Neural cell (in vitro differentiated cells): Measurements from ENCODE around the gene CDC42EP5.
A peak's percentile ranks its signal among the peaks of the same experiment; 100 is the strongest.

Experiments
- CTCF ChIP-seq: fragments of 450-650 bp; IDR thresholded peaks from 2 replicates; pipeline ENCODE4 v1.5.1; 2014; ENCODE audit warnings: antibody characterized with exemption, mild to moderate bottlenecking, moderate library complexity; ENCODE audit not compliant: poor library complexity, severe bottlenecking
- EP300 ChIP-seq: fragments of 450-650 bp; conservative IDR thresholded peaks from 2 replicates; pipeline ENCODE4 v1.6.1; 2014; ENCODE audit warnings: antibody characterized with exemption, mild to moderate bottlenecking, moderate library complexity; ENCODE audit not compliant: poor library complexity, severe bottlenecking
- EZH2 ChIP-seq: fragments of 200-600, 300-800 bp; shearing (Covaris generic), sonication (generic); IDR thresholded peaks from 2 replicates; pipeline ENCODE4 v1.6.1; 2014; ENCODE audit warnings: antibody characterized with exemption, low read length, borderline replicate concordance, mild to moderate bottlenecking; ENCODE audit not compliant: insufficient read depth, poor library complexity, severe bottlenecking
- MXI1 ChIP-seq: fragments of 450-650 bp; conservative IDR thresholded peaks from 2 replicates; pipeline ENCODE4 v1.6.1; 2014; ENCODE audit warnings: antibody characterized with exemption, mild to moderate bottlenecking; ENCODE audit not compliant: poor library complexity, severe bottlenecking
- POLR2AphosphoS5 ChIP-seq: IDR thresholded peaks from 2 replicates; pipeline ENCODE4 v1.6.1; 2012
- SMC3 ChIP-seq: fragments of 450-650 bp; conservative IDR thresholded peaks from 2 replicates; pipeline ENCODE4 v1.6.1; 2014; ENCODE audit warnings: antibody characterized with exemption, mild to moderate bottlenecking, moderate library complexity; ENCODE audit not compliant: poor library complexity
- TAF1 ChIP-seq: IDR thresholded peaks from 2 replicates; pipeline ENCODE4 v1.6.1; 2012; ENCODE audit warnings: low read depth
- TF ChIP-seq, protein P1 (sequence below): IDR thresholded peaks from 2 replicates; pipeline ENCODE4 v1.6.1; 2012; ENCODE audit warnings: borderline replicate concordance

DNA sequence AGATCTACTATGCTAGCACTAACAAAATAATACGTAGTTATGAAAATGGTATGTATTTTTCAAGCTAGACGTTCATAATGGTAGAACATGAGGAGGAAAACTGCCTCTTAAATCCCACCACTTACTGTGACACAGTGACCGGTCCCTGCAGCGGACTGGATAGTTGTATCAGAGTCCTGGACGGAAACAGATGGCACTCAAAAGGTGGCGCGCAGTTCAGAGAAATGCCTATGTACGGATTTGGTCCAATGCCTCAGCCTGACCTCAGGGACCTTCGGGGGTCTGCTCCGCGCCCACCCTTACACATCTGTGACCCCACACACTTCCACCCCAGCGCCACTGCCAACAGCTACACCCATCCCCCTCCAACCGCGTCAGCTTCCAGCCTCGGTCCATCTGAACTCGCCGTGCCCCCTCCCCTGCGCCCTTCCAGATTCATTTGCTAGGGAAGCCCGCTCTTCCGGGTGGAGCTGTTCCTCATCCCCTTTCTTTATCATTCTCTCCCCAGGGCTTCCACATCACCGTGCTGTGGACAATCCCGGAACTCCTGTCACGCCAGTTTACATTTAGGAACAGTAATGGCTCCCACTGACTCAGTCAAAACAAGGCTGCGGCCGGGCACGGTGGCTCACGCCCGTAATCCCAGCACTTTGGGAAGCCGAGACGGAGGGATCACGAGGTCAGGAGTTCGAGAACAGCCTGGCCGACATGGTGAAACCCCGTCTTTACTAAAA is 24.9 kb downstream of the CDC42EP5 start:
- TF ChIP-seq CTCF (no peak), EZH2 (no peak), EP300 (no peak), POLR2AphosphoS5 (no peak), MXI1 (no peak), TAF1 (no peak), SMC3 (no peak)
- TF ChIP-seq, protein P1, sequence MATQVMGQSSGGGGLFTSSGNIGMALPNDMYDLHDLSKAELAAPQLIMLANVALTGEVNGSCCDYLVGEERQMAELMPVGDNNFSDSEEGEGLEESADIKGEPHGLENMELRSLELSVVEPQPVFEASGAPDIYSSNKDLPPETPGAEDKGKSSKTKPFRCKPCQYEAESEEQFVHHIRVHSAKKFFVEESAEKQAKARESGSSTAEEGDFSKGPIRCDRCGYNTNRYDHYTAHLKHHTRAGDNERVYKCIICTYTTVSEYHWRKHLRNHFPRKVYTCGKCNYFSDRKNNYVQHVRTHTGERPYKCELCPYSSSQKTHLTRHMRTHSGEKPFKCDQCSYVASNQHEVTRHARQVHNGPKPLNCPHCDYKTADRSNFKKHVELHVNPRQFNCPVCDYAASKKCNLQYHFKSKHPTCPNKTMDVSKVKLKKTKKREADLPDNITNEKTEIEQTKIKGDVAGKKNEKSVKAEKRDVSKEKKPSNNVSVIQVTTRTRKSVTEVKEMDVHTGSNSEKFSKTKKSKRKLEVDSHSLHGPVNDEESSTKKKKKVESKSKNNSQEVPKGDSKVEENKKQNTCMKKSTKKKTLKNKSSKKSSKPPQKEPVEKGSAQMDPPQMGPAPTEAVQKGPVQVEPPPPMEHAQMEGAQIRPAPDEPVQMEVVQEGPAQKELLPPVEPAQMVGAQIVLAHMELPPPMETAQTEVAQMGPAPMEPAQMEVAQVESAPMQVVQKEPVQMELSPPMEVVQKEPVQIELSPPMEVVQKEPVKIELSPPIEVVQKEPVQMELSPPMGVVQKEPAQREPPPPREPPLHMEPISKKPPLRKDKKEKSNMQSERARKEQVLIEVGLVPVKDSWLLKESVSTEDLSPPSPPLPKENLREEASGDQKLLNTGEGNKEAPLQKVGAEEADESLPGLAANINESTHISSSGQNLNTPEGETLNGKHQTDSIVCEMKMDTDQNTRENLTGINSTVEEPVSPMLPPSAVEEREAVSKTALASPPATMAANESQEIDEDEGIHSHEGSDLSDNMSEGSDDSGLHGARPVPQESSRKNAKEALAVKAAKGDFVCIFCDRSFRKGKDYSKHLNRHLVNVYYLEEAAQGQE: peak; percentile 61
